Measurements from ENCODE around the gene BDH2. TPM values are rescaled to one million over a fixed set of nuclear protein-coding genes. Genes with fewer than 3 reads are reported as not detected.

BDH2 gene
- polyA plus RNA-seq, 2 of the 4 experiments (the other 2 are of a cell fraction), result 15.7 to 28.2 TPM

- TF ChIP-seq ZFP36 (IDR thresholded peaks at IDR 0.05; ENCODE audit: borderline replicate concordance, partially characterized antibody) (no peak), MAFK (IDR thresholded peaks at IDR 0.05; ENCODE audit: partially characterized antibody) (no peak), RARB (CRISPR knock-in tag; IDR thresholded peaks at IDR 0.05) (no peak), MAX (IDR thresholded peaks at IDR 0.05) (no peak), CHD4 (IDR thresholded peaks at IDR 0.05; ENCODE audit: borderline replicate concordance) (no peak), KDM1A (IDR thresholded peaks at IDR 0.05; ENCODE audit: low read depth) (no peak)
These were observed 20.0 kb downstream of the BDH2 start (continued) for GRCh38 chr4:103079621-103080020.

GRCh38 chr4:103076747-103077347, 22.8 kb downstream of the BDH2 start, which contains the start of gene SLC9B2:
Gene SLC9B2, minus strand, starts transcription at chr4:103076761. Its CDS starts 9,211 bp downstream, at chr4:103067550.
- Histone ChIP-seq H3K27ac (peak within 1 kb of the TSS; percentile 83 to 90), H3K4me1 (peaks cover 16% of the 10 kb centered on the region; the same call in 2 of the 3 replicates), H3K4me2 (peak within 1 kb of the TSS; percentile 75), H3K9me3 (no peaks in the 10 kb centered on the region), H3K4me3 (peak within 1 kb of the TSS; percentile 54)
- ChIA-PET CTCF (interaction anchor here (1.3 to 2.1 kb wide), 2 partner anchors 15 to 23 kb away, joined by 3 to 9 read pairs; no protein-coding TSS in a partner anchor), POLR2A (interaction anchor here (1.2 to 1.3 kb wide), 2 partner anchors 208 to 250 kb away, joined by 4 to 5 read pairs; partner anchors contain the start of genes CISD2 and UBE2D3)
- ATAC-seq (peak; percentile 90 to 91; a peak in 5 of 6 replicates), FAIRE-seq (no peak), DNase-seq (ENCODE audit: low read depth in 1 of 2, low spot score in 1 of 2) (peak in 1 of 2 experiments; percentile 19)
- TF ChIP-seq JUN (IDR thresholded peaks at IDR 0.05), result 0 out of 5 replicates have a peak, but pooled peaks of 1 of the 2 experiments have one; percentile 5
- TF ChIP-seq RARB (CRISPR knock-in tag; IDR thresholded peaks at IDR 0.05), result no peak
- no peak for TF ChIP-seq POLR2AphosphoS2 (conservative IDR thresholded peaks at IDR 0.05; ENCODE audit: low read length)
- 68% methylated on average over 18 of the region's 21 CpGs for WGBS (ENCODE audit: missing lambda C conversion rate)

GRCh38 chr4:103075894-103076746, 23.5 kb downstream of the BDH2 start:
- ChIA-PET POLR2A (interaction anchor here (1.2 to 1.3 kb wide), 2 partner anchors 207 to 249 kb away, joined by 4 to 5 read pairs; partner anchors contain the start of genes CISD2 and UBE2D3), CTCF (interaction anchor here (1.3 to 2.1 kb wide), 3 partner anchors 8 to 24 kb away, joined by 3 to 9 read pairs (median 4); no protein-coding TSS in a partner anchor)
- FAIRE-seq, result no peak
- Histone ChIP-seq H3K4me2 (peak overlapping the region; percentile 75), H3K27ac (peak overlapping the region; percentile 83 to 90), H3K9me3 (no peaks in the 10 kb centered on the region), H3K4me3 (peak overlapping the region; percentile 54), H3K4me1 (peaks cover 16% of the 10 kb centered on the region; the same call in 2 of the 3 replicates)
- ATAC-seq, result peak; percentile 76 to 84
- WGBS (ENCODE audit: missing lambda C conversion rate), result 56% methylated on average over 24 of the region's 82 CpGs
- peak in 1 of 2 experiments; percentile 33 for DNase-seq (ENCODE audit: low read depth in 1 of 2, low spot score in 1 of 2)
- TF ChIP-seq HOXA7 (CRISPR knock-in tag; IDR thresholded peaks at IDR 0.05) (no peak), JUN (IDR thresholded peaks at IDR 0.05) (0 out of 5 replicates have a peak, but pooled peaks of 1 of the 2 experiments have one; percentile 18), PBX3 (IDR thresholded peaks at IDR 0.05) (no peak), RARB (CRISPR knock-in tag; IDR thresholded peaks at IDR 0.05) (no peak), MYC (IDR thresholded peaks at IDR 0.05; ENCODE audit: borderline replicate concordance, low read length) (peak; percentile 28; the same call in 1 of the 2 replicates), REST (IDR thresholded peaks at IDR 0.05) (0 out of 2 replicates have a peak, but pooled peaks have one; percentile 8), ZNF302 (CRISPR knock-in tag; IDR thresholded peaks at IDR 0.05) (no peak), KDM5A (IDR thresholded peaks at IDR 0.05) (no peak), EHF (CRISPR knock-in tag; IDR thresholded peaks at IDR 0.05) (no peak), HMGXB4 (CRISPR knock-in tag; IDR thresholded peaks at IDR 0.05; ENCODE audit: borderline replicate concordance) (no peak), E2F6 (IDR thresholded peaks at IDR 0.05; ENCODE audit: borderline replicate concordance, low read depth) (peak; percentile 29; the same call in 1 of the 2 replicates), CBX2 (IDR thresholded peaks at IDR 0.05; ENCODE audit: borderline replicate concordance, low read depth) (no peak), CEBPB (IDR thresholded peaks at IDR 0.05) (no peak), HOXB5 (CRISPR knock-in tag; IDR thresholded peaks at IDR 0.05) (no peak), POLR2A (IDR thresholded peaks at IDR 0.05; ENCODE audit: low read length) (peak; percentile 15; the same call in 1 of the 2 replicates), CHD2 (IDR thresholded peaks at IDR 0.05; ENCODE audit: low read length, partially characterized antibody) (no peak), SREBF2 (IDR thresholded peaks at IDR 0.05) (no peak), ESRRA (IDR thresholded peaks at IDR 0.05; ENCODE audit: borderline replicate concordance, low read length) (no peak)

Measured in A549 (cell line).